SIG-M5 treated with dmso at 0.1 percent for 504 hours (cell line): ENCODE results near the gene PROKR2.

Experiments used
- DNase-seq: peaks from one replicate; lab custom pipeline; 2025; ENCODE audit not compliant: unreplicated experiment; lab: John Stamatoyannopoulos, UW

The PROKR2 gene

GRCh38 chr20:5290596-5290995 lies 26.2 kb downstream of the PROKR2 start:
- DNase-seq: no peak

DNA sequence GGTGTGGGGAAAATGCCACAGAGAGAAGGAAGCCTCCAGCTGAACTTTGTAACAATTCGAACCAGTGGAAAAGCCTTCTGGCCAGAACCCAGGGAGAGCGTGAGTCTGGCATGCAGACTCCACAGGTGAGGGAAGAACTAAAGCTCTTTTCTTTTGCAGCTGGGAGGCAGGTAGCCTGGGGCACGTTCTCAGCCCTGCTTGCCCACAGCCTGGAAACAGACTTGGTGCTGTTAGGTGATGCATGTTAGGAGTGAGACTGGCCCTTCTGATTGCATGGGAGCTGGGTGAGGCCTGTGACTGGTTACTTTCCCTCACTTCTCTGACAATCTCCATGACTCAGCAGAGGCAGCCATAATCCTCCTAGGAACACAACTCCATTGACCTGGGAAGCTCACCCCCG lies 34.2 kb downstream of the PROKR2 start:
- DNase-seq: no peak

GRCh38 chr20:5279661-5280060 lies 37.1 kb downstream of the PROKR2 start:
- peak; percentile 9 for DNase-seq

- no peak for DNase-seq
These were observed 44.5 kb downstream of the PROKR2 start for GRCh38 chr20:5272268-5272667.

GRCh38 chr20:5270603-5271002 lies 46.2 kb downstream of the PROKR2 start:
- no peak for DNase-seq

DNA sequence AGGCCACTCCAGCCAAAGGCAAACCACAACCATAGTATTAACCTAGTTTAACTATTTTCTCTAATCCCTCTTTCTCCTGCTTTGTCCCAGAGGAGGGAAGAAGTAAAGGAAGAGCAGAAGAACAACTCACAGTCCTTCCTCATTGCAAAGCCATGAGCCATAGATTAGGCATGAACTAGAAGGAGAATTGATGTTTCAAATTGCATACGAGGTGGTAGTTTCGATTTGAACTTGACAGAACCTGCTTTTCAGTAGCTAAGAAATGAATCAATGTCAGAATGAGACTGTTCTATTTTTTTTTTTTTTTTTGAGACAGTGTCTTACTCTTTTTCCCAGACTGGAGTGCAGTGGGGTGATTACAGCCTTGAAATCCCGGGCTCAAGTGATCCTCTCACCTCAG lies 48.3 kb downstream of the PROKR2 start:
- DNase-seq: no peak

GRCh38 chr20:5267092-5267491 lies 49.7 kb downstream of the PROKR2 start:
- no peak for DNase-seq
